Measurements from ENCODE around the gene CD276.
"Not testable (repeated sequence)": the region's sequence is repeated elsewhere in the genome, so short reads cannot be mapped to it uniquely, and the experiment has no call there.

CD276 gene

GRCh38 chr15:73683777-73684580 lies at the start of gene CD276:
TSS of gene CD276 (plus strand) at chr15:73684383. CDS start at chr15:73699640, 15,257 bp downstream.
- H3K79me2 ChIP-seq, result no peaks in the 10 kb centered on the region
- H3K27ac ChIP-seq, result peak within 1 kb of the TSS; percentile 76
- no peak within 1 kb of the TSS for H3K9ac ChIP-seq
- H3K9me3 ChIP-seq (ENCODE audit: control insufficient read depth, low read length), result no peaks in the 10 kb centered on the region
- H3K4me1 ChIP-seq, result no peaks in the 10 kb centered on the region
- peak within 1 kb of the TSS; percentile 71 for H3K4me3 ChIP-seq (ENCODE audit: low read depth, low read length)
- no peaks in the 10 kb centered on the region for H3K36me3 ChIP-seq (ENCODE audit: control insufficient read depth, insufficient read depth, low read length)
- peak within 1 kb of the TSS; percentile 76 for H2AFZ ChIP-seq
- peak within 1 kb of the TSS; percentile 82 for H3K4me2 ChIP-seq (ENCODE audit: low read length)
- TF ChIP-seq CTCF (IDR thresholded peaks at IDR 0.05), result no peak
- no peaks in the 10 kb centered on the region for H3K27me3 ChIP-seq (ENCODE audit: control insufficient read depth, insufficient read depth, low read length)

- Histone ChIP-seq H3K79me2 (no peaks in the 10 kb centered on the region), H3K27me3 (ENCODE audit: control insufficient read depth, insufficient read depth, low read length) (no peaks in the 10 kb centered on the region), H3K4me2 (ENCODE audit: low read length) (no peak overlapping the region), H3K4me3 (ENCODE audit: low read depth, low read length) (no peak overlapping the region), H2AFZ (no peak overlapping the region), H3K36me3 (ENCODE audit: control insufficient read depth, insufficient read depth, low read length) (no peaks in the 10 kb centered on the region), H3K4me1 (peaks cover 2% of the 10 kb centered on the region), H3K9me3 (ENCODE audit: control insufficient read depth, low read length) (no peaks in the 10 kb centered on the region), H3K9ac (no peak overlapping the region), H3K27ac (no peak overlapping the region)
- no peak for TF ChIP-seq CTCF (IDR thresholded peaks at IDR 0.05)
These were observed 46.7 kb upstream of the CD276 start for GRCh38 chr15:73637527-73637926.

- not testable (repeated sequence) for H3K36me3 ChIP-seq (ENCODE audit: control insufficient read depth, insufficient read depth, low read length); H3K4me2 ChIP-seq (ENCODE audit: low read length); H3K27ac ChIP-seq; H3K9me3 ChIP-seq (ENCODE audit: control insufficient read depth, low read length); H2AFZ ChIP-seq; H3K4me1 ChIP-seq; H3K79me2 ChIP-seq; H3K4me3 ChIP-seq (ENCODE audit: low read depth, low read length); H3K27me3 ChIP-seq (ENCODE audit: control insufficient read depth, insufficient read depth, low read length); H3K9ac ChIP-seq
These were observed 44.7 kb upstream of the CD276 start for GRCh38 chr15:73639464-73639863.

- no peaks in the 10 kb centered on the region for H3K4me1 ChIP-seq
- H3K9me3 ChIP-seq (ENCODE audit: control insufficient read depth, low read length), result no peaks in the 10 kb centered on the region
- H3K4me2 ChIP-seq (ENCODE audit: low read length), result no peak overlapping the region
- H2AFZ ChIP-seq, result no peak overlapping the region
- no peak for TF ChIP-seq CTCF (IDR thresholded peaks at IDR 0.05)
- no peak overlapping the region for H3K27ac ChIP-seq
- H3K27me3 ChIP-seq (ENCODE audit: control insufficient read depth, insufficient read depth, low read length), result no peaks in the 10 kb centered on the region
- no peaks in the 10 kb centered on the region for H3K36me3 ChIP-seq (ENCODE audit: control insufficient read depth, insufficient read depth, low read length)
- H3K9ac ChIP-seq, result no peak overlapping the region
- no peaks in the 10 kb centered on the region for H3K79me2 ChIP-seq
- no peak overlapping the region for H3K4me3 ChIP-seq (ENCODE audit: low read depth, low read length)
These were observed 36.7 kb upstream of the CD276 start for GRCh38 chr15:73647259-73648013.

DNA sequence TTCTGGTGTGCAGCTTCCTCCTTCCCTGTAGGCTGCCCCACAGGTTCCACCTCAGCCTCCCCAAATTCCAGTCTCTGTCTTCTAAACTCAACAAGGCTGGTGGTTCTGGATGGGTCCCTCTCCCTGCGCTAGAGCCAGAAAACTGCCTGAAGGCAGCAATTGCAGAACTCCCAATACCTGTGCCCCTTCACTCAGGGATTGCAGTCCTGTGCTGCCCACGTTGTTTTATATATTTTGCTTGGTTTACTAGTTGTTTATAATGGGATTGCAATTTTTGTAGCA lies 36.2 kb upstream of the CD276 start:
- H3K36me3 ChIP-seq (ENCODE audit: control insufficient read depth, insufficient read depth, low read length), result no peaks in the 10 kb centered on the region
- H3K4me1 ChIP-seq, result no peaks in the 10 kb centered on the region
- TF ChIP-seq CTCF (IDR thresholded peaks at IDR 0.05), result no peak
- H3K27me3 ChIP-seq (ENCODE audit: control insufficient read depth, insufficient read depth, low read length), result no peaks in the 10 kb centered on the region
- H2AFZ ChIP-seq, result no peak overlapping the region
- H3K9ac ChIP-seq, result no peak overlapping the region
- H3K4me3 ChIP-seq (ENCODE audit: low read depth, low read length), result no peak overlapping the region
- H3K27ac ChIP-seq, result no peak overlapping the region
- no peaks in the 10 kb centered on the region for H3K9me3 ChIP-seq (ENCODE audit: control insufficient read depth, low read length)
- no peak overlapping the region for H3K4me2 ChIP-seq (ENCODE audit: low read length)
- H3K79me2 ChIP-seq, result no peaks in the 10 kb centered on the region

Data from parathyroid adenoma (tissue), 2 donors.